GM12865 (cell line): ENCODE data around the gene DHCR24.

Experiments used
- DNase-seq: peaks from one replicate; pipeline ENCODE4 v3.0.0; 2010; ENCODE audit warnings: low read depth
- H3K4me3 ChIP-seq: 2 replicates; pipeline ENCODE4 v1.5.1; 2011; ENCODE audit warnings: mild to moderate bottlenecking, low read depth, low read length, control low read depth
- TF ChIP-seq, protein P1 (sequence below): IDR thresholded peaks from 2 replicates; pipeline ENCODE4 v1.5.1; 2011; ENCODE audit warnings: low read length, control low read depth, low read depth, inconsistent platforms; ENCODE audit not compliant: insufficient read depth; ENCODE audit errors: missing control alignments

DHCR24 gene

DNA sequence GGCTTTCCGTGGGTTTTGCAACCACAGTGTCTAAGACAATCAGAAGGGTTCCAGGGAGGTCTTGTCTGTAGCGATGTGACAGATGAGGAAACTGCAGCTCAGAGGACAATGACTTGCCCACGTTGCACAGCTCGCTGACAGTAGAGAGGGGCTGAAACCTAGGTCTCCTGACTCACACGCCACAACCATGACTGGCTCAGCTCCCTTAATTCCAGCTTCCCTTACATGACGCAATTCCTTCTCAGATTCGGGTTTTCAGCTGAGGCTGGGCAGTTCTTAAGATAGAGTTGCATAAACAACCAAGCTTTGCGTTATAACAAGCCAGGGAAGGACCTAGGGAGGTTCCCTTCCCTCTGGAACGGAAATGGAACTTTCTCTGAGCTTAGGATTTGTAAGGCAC lies 36.3 kb downstream of the DHCR24 start:
- DNase-seq, result no peak
- no peak overlapping the region for H3K4me3 ChIP-seq
- TF ChIP-seq, protein P1, sequence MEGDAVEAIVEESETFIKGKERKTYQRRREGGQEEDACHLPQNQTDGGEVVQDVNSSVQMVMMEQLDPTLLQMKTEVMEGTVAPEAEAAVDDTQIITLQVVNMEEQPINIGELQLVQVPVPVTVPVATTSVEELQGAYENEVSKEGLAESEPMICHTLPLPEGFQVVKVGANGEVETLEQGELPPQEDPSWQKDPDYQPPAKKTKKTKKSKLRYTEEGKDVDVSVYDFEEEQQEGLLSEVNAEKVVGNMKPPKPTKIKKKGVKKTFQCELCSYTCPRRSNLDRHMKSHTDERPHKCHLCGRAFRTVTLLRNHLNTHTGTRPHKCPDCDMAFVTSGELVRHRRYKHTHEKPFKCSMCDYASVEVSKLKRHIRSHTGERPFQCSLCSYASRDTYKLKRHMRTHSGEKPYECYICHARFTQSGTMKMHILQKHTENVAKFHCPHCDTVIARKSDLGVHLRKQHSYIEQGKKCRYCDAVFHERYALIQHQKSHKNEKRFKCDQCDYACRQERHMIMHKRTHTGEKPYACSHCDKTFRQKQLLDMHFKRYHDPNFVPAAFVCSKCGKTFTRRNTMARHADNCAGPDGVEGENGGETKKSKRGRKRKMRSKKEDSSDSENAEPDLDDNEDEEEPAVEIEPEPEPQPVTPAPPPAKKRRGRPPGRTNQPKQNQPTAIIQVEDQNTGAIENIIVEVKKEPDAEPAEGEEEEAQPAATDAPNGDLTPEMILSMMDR, result no peak

DNA sequence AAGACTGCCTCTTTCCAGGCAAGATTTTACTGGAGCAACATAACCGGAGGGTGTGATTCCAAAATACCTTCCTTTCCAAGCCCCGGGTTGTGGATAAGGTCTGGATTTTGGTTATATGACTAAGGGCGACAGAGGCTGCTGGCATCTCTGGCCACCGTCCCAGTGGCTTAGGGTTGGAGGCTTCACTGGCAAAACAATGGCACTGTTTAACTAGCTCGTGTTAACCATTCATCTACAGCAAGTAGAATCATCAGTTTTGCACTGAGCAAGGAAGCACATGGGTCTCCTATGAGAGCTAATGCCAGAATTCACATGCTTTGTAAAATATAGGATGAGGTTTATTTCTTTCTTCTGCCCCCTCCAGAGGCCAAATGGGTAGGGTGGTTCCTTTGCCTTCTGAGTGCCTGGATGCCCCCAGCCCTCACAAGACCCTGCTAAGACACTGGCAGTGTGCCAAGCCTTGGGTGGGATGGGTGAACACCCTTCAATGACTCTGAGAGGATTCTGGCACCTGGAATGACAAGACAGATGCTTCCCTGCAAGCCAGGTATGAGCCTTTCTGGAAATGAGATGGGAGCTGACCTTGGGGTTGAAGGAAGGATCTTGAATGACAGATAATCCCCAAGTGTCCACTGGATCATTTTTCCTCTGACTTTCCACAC lies 36.8 kb downstream of the DHCR24 start:
- H3K4me3 ChIP-seq, result no peak overlapping the region
- TF ChIP-seq, protein P1, result no peak
- DNase-seq, result no peak

DNA sequence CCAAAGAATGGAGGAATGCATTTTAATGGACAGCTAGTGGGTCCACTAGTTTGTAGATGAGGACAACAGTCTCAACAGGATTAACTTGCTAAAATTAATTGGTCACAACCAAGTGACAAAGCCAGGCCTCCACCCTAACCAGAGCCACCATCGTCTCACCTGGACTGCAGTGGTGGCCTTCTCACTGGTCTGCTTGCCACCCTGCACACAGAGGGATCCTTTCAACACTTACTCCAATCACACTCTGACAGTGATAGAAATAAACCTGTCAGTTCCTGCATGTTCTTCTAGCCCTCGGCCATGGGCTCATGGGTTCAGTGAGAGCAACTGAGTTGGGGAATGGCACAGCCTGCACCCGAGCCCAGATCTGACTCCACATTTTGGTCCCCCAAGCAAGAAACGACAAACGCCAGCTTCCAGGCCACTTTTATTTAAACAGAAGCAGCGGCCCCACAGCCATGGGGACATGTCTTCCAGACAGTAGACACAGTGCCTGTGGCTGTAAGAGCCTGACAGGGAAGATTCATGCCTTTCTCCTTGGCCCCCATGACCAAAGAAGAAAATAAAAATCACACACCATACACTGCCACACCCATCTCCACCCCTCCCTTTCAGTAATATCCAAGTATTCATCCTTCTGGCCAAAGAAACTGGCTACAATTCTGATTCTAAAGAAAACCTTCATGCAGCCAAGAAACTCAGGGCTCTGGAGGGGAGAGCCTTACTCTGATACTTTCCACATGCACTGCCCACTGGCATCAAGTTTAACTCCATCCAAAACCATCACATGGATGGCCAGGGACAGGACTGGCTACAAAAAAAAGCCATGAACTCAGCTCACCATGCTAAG lies 37.6 kb downstream of the DHCR24 start:
- TF ChIP-seq, protein P1, result no peak
- no peak for DNase-seq
- H3K4me3 ChIP-seq, result no peak overlapping the region

DNA sequence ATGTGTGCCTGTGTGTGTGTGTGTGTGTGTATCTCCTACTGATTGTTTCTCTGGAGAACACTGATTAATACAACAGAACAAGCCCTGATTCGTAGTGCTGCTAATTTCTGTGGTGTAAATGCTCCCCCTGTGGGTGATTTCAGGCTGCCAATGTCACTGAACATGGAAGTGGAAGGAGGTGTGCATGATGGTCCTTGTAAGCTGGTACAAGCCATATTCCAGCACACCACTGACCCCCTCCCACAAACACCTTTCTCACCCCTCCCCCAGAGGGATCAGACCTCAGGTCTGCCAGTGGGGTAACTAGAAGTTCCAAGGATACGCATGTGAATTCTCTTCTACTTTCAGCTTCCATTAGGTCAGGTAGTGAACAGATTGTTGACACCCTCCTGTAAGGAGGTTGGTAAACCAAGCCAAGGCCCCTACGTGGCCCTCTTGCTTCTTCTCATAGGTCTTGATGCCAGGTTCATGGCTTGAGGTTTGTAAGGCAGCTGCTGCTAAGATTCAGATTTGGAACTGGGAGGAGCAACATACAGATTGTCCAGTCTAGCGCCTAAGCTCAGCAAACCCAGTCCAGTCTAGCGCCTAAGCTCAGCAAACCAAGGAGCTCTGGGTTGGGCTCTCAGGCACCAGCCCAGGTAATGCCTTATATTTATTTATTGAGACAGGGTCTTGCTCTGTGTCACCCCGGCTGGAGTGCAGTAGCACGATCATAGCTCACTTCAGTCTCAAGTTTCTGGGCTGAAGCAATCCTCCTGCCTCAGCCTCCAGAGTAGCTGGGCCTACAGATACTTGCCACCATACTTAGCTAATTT lies 38.7 kb downstream of the DHCR24 start:
- TF ChIP-seq, protein P1, result no peak
- H3K4me3 ChIP-seq, result no peak overlapping the region
- no peak for DNase-seq

DNA sequence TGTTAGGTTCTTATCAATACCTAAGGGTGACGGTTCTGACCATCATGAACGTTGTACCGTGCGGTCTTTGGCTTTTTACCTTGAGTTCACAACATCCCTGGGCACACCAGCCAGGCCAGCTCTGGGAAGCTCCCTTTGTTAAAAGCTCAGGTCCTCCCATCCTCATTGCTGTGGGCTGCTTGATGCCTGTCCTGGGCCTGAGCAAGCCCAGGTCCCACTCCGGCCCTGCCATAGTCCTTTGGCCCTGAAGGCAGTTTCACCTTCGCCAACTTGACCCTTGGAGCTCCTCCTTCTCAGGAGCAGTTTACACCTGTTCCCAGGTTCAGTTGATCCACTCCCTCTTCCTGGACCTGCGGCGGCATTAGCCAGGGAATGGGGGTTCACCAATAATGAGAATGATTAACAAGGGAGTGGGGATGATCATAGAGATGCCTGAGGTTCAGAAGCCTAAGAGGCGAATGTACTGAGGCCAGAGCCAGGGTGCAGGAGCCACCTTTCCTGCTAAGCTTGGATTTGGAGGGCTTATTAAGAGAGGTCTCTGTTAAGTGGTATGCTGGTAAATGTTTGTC lies 40.2 kb downstream of the DHCR24 start:
- TF ChIP-seq, protein P1, result no peak
- no peak for DNase-seq
- no peak overlapping the region for H3K4me3 ChIP-seq

DNA sequence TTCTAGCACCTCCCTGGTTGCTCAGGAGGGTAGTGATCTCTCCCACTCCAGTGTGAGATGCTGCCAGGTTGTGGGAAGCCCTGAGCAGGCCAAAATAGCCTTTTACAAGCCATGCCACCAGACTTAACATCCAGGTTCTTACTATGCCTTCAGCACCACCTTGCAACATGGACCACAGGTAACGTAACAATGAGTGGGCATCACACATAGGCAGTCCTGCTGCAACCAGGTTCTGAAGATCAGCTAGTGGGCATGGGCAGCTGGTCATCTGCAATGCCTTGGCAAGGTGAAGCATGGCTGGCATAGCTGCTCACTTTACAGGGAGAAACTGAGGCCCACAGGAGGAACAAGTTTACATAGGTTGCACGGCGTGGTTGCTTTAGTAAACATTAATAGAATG lies 40.7 kb downstream of the DHCR24 start:
- no peak for DNase-seq
- TF ChIP-seq, protein P1, result no peak
- H3K4me3 ChIP-seq, result no peak overlapping the region
